Measurements from ENCODE around the gene FBLIM1.
"Not testable (repeated sequence)": the region's sequence is repeated elsewhere in the genome, so short reads cannot be mapped to it uniquely, and the experiment has no call there.

FBLIM1 gene

DNA sequence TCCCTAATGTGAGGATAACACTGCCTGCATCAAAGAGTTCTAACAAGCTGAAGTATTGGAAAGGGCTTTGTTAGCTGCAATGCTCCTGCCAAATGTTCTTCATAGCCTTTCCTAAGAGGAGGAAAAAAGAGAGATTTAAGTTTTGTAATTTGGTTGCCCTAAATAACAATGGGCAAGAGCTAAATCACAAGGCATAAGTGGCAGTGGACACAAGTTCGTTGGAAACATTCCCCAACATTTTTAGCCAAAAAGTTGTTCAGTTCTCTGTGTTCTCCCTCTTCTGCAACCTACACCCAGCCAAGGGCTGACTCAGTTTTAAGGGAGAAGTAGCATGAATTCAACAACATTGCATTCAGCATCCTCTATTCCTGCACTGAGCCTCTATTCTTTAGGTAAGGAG, 51.5 kb downstream of the FBLIM1 start:
- no peak for DNase-seq (ENCODE audit: low read depth in 2 of 2)

DNA sequence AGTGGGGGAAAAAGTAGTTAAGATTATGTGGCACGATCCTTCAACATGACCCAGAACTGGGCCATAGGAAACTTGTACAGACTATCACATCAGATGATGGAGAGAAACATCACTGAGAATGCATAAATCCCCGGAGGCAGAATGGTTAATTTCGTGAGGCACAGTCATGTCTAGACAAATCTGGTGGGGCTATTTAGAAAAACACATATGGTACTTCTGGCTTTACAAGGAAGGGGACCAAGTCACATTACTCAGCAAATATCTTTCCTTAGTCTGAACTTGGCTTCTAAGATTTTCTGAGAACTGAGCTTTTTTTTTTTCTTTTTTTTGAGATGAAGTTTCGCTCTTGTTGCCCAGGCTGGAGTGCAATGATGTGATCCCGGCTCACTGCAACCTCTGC, 58.1 kb downstream of the FBLIM1 start:
- DNase-seq (ENCODE audit: low read depth in 2 of 2): no peak

DNA sequence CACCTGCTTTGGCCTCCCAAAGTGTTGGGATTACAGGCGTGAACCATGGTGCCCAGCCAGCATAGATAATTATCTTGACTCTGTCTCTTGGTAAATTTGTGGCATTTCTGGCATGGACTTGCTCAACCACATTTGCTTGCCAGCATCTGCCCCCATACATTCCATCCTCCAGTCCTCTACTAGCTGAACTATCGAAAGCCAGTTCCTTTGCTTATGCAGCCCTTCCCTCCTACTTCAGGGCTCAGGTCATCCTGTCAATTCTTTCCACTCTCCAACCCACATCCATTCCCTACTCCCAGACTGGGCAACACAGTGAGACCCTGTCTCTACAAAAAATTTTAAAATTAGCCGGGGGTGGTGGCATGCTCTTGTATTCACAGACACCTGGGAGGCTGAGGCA, 61.9 kb downstream of the FBLIM1 start:
- DNase-seq (ENCODE audit: low read depth in 2 of 2): no peak

DNA sequence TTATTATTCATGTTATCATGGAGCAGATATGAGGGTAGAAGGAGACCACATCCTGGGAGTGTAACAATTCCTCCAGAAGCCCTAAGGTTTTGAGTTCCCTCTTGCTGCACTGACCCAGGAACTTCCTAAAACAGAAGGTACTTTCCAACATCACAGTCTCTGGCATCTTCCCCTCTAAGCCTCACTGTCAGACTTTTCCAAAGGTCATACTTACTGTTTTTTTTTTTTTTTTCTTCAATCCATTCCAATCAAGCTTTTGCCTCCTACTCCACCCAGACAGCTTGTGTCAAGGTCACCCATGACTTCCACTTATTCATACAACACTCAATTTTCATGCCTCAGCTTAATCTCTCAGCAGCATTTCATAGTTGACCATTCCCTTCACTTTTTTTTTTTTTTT, 67.2 kb downstream of the FBLIM1 start:
- DNase-seq (ENCODE audit: low read depth in 2 of 2): no peak

DNA sequence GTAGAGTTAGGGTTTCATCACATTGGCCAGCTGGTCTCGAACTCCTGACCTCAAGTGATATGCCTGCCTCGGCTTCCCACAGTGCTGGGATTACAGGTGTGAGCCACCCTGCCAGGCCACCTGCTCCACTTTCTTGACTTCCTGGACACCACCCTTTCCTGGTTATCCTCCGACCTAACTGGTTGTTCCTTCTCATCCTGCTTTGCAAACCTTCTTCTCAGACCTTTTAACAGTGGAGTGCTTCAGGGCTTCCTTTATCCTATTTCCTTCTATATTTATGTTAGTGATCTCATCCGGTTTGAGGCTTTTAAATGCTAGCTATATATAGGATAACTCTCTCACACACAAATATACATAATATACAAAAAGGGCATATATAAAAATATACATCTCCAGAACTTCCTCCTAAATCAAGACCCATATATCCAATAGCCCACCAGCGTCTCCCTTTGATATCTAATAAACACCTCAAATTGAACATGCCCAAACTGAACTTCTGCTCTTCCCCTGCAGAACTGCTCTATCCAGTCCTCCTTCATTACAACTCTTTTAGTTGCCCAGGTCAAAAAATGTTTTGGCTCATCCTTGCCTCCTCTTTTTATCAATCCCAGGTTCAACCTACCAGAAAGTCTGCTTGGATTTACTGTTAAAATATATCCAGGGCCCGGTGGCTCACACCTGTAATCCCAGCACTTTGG, 68.4 kb downstream of the FBLIM1 start:
- no peak for DNase-seq (ENCODE audit: low read depth in 2 of 2)

DNA sequence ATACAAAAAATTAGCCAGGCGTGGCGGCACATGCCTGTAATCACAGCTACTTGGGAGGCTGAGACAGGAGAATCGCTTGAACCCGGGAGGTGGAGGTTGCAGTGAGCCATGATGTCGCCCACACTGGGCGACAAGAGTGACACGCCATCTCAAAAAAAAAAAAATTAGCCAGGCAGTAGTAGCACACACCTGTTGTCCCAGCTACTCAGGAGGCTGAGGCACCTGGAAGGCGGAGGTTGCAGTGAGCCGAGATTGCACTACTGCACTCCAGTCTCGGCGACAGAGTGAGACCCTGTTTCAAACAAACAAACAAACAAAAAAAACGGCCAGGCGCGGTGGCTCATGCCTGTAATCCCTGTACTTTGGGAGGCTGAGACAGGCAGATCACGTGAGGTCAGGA, 69.0 kb downstream of the FBLIM1 start:
- not testable (repeated sequence) for DNase-seq (ENCODE audit: low read depth in 2 of 2)

DNA sequence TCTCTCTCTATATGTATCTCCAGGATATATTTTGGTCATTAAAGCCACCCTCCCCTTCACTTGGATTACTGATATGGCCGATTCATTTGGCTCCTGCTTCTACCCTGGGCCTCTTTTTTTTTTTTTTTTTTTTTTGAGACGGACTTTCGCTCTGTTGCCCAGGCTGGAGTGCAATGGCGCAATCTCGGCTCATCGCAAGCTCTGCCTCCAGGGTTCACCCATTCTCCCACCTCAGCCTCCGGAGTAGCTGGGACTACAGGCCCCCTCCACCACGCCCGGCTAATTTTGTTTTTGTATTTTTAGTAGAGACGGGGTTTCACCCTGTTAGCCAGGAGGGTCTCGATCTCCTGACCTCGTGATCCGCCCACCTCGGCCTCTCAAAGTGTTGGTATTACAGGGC, 70.3 kb downstream of the FBLIM1 start:
- not testable (repeated sequence) for DNase-seq (ENCODE audit: low read depth in 2 of 2)

DNA sequence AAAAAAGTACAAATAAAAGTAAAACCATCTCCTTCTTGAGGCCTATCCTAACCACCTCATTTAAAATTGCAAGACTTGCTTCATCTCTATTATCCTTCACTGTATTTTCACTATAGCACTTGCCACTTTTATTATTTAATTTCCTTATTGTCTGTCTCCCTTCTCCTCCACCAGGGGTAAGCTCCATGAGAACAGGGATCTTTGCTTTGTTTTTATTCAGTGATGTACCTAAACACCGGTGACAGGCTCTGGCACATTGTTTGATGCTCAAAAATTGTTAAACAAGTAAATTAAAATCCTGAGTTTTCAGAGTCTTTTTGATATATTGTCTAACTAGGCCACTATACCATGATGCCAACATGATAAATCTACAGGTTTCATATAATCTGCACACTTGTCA, 71.7 kb downstream of the FBLIM1 start:
- DNase-seq (ENCODE audit: low read depth in 2 of 2): no peak

DNA sequence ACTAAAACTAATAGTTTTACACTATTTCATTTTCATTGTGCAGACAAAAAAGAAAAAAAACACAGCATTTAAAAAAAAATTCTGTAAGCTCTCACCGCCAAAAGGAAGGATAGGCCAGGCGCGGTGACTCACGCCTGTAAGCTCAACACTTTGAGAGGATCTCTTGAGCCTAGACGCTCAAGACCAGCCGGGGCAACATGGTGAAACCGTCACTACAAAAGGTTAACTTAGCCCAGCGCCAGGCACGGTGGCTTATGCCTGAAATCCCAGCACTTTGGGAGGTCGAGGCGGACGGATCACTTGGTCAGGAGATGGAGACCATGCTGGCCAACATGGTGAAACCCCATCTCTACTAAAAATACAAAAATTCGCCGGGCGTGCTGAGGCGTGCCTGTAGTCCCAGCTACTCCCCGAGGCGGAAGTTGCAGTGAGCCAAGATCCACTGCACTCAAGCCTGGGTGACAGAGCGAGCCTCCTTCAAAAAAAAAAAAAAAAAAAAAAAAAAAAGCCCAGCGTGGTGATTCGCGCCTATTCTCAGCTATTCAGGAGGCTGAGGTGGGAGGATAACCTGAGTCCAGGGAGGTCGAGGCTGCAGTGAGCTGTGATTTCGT, 74.6 kb downstream of the FBLIM1 start:
- DNase-seq (ENCODE audit: low read depth in 2 of 2): no peak

DNA sequence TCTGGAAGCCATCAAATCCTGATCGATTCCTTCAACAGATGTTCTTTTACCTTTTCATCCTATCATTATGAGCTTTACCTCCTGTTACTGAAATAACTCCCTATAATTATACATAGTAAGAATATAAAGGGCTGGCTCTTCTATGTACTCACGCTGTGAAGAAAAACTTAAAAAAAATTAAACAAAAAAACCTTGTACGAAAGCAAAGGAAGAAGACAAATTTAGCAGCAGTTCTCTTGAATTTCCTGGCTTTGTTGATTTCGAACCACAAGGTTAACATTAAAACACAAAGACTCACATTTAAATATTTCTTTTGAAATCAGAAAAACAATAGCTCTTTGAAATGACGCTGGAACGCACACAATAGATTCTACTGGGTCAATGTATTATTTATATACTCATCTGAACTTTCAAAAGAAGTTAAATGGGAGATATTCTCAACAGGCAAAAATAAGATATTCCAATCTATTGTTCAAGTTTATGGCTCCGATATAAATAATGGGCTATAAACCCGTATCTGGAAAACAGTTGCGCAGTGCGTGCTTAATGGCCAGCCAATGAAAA, 75.3 kb downstream of the FBLIM1 start:
- no peak for DNase-seq (ENCODE audit: low read depth in 2 of 2)

DNA sequence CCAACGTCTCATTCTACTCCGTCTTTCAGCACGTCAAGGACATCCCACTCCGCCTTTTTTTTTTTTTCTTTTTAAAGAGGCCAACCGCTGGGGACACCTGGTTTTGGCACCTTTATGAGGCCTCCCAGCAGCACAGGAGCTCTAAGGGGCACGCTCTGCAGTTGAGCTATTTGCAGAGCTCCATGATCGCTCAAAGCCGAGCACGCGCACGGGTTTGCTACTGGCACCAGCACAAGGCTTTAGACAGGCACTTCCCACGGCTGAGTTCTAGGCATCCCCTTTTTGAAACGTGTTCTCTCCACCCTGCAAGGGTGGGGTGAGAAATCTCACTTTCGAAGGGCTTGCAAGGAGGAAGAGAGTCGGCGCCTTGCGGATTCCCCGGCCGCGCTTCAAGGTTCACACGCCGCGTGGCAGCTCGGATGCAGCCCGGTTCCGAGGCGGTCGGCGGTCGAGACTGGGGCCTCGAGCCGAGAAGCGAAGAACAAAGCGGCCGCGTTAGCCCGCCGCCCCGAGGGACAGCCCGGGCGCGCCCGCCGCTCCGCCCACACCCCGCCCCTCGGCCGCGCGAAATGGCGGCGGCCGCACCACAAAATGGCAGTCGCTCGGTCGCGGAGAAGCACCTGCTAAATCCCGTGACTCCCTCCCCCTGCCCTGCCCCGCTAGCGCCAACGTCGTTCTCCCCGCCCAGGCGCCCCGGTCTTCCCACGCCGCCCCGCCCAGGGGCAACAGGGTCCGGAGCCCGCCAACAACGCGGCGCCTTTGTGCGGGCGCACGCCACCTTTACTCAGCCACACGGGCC, 76.0 kb downstream of the FBLIM1 start:
- peak; percentile 80 for DNase-seq (ENCODE audit: low read depth in 2 of 2)

DNA sequence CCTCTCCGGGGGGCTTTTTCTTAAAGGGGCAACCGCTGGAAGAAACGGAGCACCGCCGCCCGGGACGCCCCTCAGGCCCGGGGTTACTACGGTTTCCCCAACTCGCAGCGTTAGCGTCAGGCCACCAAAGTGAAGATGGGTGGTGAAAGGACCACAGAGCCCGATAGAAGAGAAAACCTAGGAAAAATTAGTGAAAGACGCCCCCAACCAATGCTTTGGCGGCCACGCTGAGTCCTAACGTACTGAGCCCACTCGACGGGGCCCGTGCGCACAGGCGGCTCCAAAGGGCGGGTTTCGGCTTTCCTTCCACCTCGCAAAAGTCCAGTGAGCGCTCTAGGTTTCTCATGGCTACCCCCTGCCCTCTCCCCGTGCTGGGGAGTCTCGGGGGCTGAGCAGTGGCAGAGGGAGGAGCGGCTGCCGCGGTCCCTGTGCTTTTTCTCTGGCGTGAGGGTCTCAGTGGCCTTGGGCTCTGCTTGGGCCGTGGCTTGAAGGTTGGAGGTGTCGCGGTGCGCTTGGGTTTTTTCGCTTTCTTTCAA, 76.7 kb downstream of the FBLIM1 start:
- no peak for DNase-seq (ENCODE audit: low read depth in 2 of 2)

DNA sequence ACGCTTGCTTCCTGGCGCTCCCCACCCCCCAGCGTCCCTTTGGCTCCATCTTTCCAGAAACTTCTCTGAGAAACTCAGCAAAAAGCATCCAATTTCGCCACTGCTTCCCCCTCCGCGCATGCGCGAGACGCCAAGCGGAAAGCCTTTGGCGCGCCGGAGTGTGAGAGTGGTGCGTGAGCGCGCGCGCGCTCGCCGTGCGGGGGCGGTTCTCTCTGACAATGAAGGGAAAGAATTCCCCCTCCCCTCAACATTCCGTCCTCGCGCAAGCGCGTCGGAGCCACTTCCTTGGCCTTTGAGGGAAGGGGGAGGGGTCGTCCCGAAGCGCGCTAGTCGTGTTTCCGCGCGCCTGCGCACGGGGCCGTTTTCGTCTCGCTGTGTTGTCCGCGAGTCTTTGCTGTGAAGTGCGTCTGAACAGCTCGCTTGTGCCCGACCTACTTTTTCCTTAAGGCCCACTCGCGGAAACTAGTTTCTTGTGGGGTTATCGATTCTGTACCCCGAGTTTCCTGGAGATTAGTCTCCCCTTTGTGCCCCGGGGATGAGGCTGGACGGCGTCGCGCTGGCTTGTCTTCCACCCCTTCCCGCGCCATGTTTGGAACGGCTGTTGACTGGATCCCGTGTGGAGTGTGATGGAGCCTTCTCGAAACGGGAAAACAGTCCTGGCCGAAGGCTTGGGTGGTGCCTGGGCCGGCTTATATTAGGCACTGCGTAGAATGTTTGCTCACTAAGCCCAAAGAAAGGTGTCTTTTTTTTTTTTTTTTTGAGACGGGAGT, 77.3 kb downstream of the FBLIM1 start:
- peak; percentile 99 for DNase-seq (ENCODE audit: low read depth in 2 of 2)
